Upper lobe of left lung (tissue), 6 donors: ENCODE data around the gene NAV2. TPM values are rescaled to one million over a fixed set of nuclear protein-coding genes. Genes with fewer than 3 reads are reported as not detected.
A peak's percentile ranks its signal among the peaks of the same experiment; 100 is the strongest.

Source experiments
- ATAC-seq, 2 donors: fragments of 200-7000 bp; cut with Tn5 transposase; one replicate each; pipeline ENCODE4 v1.9.1; 2022; ENCODE audit warnings: mild to moderate bottlenecking in 2 of 2, moderate library complexity in 2 of 2; ENCODE audit not compliant: low FRiP score in 2 of 2
- DNase-seq, 2 donors: peaks; one replicate each; pipeline ENCODE4 v3.0.0-alpha.2; 2019 to 2020
- H3K27ac ChIP-seq, 4 donors: fragments of 200-600 bp; sonication (generic); one replicate each; pipeline ENCODE4 v1.5.1; 2016 to 2019
- H3K27me3 ChIP-seq, 4 donors: fragments of 200-600 bp; sonication (generic); one replicate each; pipeline ENCODE4 v1.5.1; 2017 to 2019
- H3K36me3 ChIP-seq, 4 donors: fragments of 200-600 bp; sonication (generic); one replicate each; pipeline ENCODE4 v1.5.1; 2016 to 2019
- H3K4me1 ChIP-seq, 4 donors: fragments of 200-600 bp; sonication (generic); one replicate each; pipeline ENCODE4 v1.5.1; 2018 to 2019
- H3K4me3 ChIP-seq, 4 donors: fragments of 200-600 bp; sonication (generic); one replicate each; pipeline ENCODE4 v1.5.1; 2017 to 2019; ENCODE audit warnings: mild to moderate bottlenecking in 2 of 4, moderate library complexity in 1 of 4
- H3K9me3 ChIP-seq, 4 donors: fragments of 200-600 bp; sonication (generic); one replicate each; pipeline ENCODE4 v1.5.1; 2018 to 2019
- CTCF ChIP-seq, 6 experiments: fragments of 450-650 bp in 4 of 6; fragments of 200-600 bp in 2 of 6; sonication (generic) in 2 of 6; IDR thresholded peaks; one replicate each; pipeline ENCODE4 v1.5.1; 2016 to 2019; ENCODE audit warnings: antibody characterized with exemption in 6 of 6
- EP300 ChIP-seq, 4 donors: sonication (generic); formaldehyde crosslinking; IDR thresholded peaks; one replicate each; pipeline ENCODE4 v1.5.1; 2017; ENCODE audit warnings: antibody characterized with exemption in 4 of 4, control low read depth in 2 of 4
- POLR2A ChIP-seq, 4 donors: fragments of 450-650 bp; IDR thresholded peaks; one replicate each; pipeline ENCODE4 v1.5.1; 2016 to 2017; ENCODE audit warnings: antibody characterized with exemption in 4 of 4, mild to moderate bottlenecking in 2 of 4
- POLR2AphosphoS5 ChIP-seq, 2 donors: sonication (generic); formaldehyde crosslinking; IDR thresholded peaks; one replicate each; pipeline ENCODE4 v1.5.1; 2017; ENCODE audit warnings: antibody characterized with exemption in 2 of 2
- WGBS, 2 donors: methylation state at CpG; one replicate each; pipeline ENCODE4 v1.1.5; 2017 to 2018; 5-methylcytosine and 5-hydroxymethylcytosine counted together
- total RNA-seq, 6 donors: library from RNA; depleted of rRNA in 4 of 6; stranded (reverse); fragments of >200 nt in 4 of 6; gene quantifications; one replicate each; pipeline versions ENCODE4 v1.1.0 to v1.2.1, GENCODE V29; 2016 to 2021
- donor health status: DM: no; HTN: no; CAD: no; lungs with moderate emphysema.
- donor health status: DM: no; HTN: yes; CAD: no; lungs with severe emphysema.

Gene NAV2
- total RNA-seq, 6 donors from 2014 or later: 40.5 to 61.4 (median 52.3) TPM

DNA sequence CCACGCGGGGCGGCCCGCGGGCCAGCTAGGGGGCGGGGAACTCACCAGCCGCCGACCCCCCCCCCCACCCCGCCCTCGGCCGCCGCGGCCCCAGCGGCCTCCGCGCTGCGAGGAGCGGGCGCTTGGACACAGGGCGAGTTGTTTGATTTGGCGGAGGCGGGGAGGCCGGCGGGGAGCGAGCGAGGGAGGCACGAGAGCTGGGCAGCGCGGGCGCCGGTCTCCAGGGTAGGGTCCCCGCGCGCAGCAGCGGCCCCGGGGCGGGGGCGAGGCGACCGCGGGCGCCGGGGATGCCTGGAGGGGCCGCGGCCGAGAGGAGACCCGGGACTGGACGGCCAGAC lies 64.4 kb downstream of the NAV2 start:
- WGBS, 2 donors: 0% methylated on average over 19 to 23 of the region's 48 CpGs
- DNase-seq (peak; percentile 48 to 87), ATAC-seq (peak in 1 of 2 donors; percentile 43)
- no peak for TF ChIP-seq CTCF (IDR thresholded peaks at IDR 0.05)
- TF ChIP-seq EP300 (IDR thresholded peaks at IDR 0.05): no peak
- TF ChIP-seq POLR2AphosphoS5 (IDR thresholded peaks at IDR 0.05): no peak
- TF ChIP-seq POLR2A (IDR thresholded peaks at IDR 0.05): peak in 1 of 4 donors; percentile 49
- Histone ChIP-seq H3K4me1 (peaks cover 0 to 25% (median 11%) of the 10 kb centered on the region in 4 donors), H3K36me3 (no peaks in the 10 kb centered on the region), H3K27me3 (peaks cover 0 to 9% (median 0%) of the 10 kb centered on the region in 4 donors), H3K4me3 (peak overlapping the region in 3 of 4 donors; percentile 50 to 58 (median 56)), H3K9me3 (no peaks in the 10 kb centered on the region), H3K27ac (peak overlapping the region; percentile 69 to 84 (median 82))

DNA sequence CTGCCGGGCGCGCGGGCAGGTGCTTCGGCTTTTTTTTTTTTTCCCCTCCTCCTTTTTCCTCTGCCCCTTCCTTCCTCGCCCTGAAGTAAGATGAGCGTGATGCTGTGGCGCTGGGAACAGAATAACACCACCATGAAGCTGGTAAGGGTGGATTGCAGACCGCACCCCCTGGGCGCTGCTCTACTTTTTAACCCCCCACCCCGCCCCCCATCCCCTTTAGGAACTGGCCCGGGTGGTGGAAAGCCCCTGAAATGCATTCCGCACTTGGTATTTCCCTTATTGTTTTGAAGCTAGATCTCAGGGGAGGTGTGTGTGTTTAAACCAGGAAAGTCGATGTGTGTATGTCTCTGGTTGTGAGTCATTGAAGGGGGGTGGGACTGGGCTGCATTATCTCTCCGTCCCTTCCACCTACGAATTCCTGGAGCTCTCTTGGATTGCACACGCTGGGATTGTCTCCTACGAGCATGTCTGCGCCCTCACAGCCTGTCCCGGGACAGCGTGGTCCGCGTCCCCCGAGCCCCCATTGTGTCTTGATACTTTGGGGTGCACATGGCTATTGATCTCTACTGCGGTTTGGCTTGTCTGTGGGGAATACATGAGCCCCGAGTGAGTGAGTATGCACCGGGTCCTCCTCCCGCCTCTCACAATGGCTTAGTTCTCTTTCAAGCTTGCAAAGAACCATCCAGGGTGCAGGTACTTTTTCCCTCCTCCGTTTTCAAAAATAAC lies 64.9 kb downstream of the NAV2 start:
- H3K27ac ChIP-seq: peak overlapping the region; percentile 69 to 84 (median 82)
- ATAC-seq: peak in 1 of 2 donors; percentile 61
- WGBS, 2 donors: 9 to 11% methylated on average over 25 to 29 of the region's 29 CpGs

DNA sequence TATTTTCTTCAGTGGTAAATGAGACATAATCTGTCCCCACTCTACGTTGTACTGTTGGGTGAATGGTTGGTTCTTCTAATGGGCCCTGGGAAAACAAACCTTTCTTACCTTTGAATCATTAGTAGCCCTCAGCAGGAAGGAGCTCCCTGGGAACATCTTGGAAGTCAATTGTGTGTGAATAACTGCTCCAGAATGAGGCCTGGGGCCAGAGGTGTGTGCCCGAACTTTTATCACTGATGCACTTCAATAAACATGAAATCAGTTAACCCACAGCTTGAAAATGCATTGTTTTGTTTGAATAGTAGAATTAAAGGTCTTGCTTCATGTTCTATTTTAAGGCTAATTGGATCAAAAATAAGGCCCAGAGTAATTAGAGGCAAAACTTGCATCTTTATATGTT lies 67.1 kb downstream of the NAV2 start:
- Histone ChIP-seq H3K9me3 (no peaks in the 10 kb centered on the region), H3K36me3 (no peaks in the 10 kb centered on the region), H3K4me3 (no peak overlapping the region), H3K4me1 (peaks cover 0 to 25% (median 11%) of the 10 kb centered on the region in 4 donors), H3K27me3 (peaks cover 0 to 9% (median 0%) of the 10 kb centered on the region in 4 donors), H3K27ac (peak overlapping the region in 2 of 4 donors; percentile 19 to 31)
- WGBS, 2 donors: 76 to 79% methylated on average over 2 of the region's 2 CpGs
- ATAC-seq (no peak), DNase-seq (no peak)
- TF ChIP-seq POLR2A (IDR thresholded peaks at IDR 0.05) (no peak), POLR2AphosphoS5 (IDR thresholded peaks at IDR 0.05) (no peak), CTCF (IDR thresholded peaks at IDR 0.05) (no peak), EP300 (IDR thresholded peaks at IDR 0.05) (no peak)

More for the DNA sequence above, 64.9 kb downstream of the NAV2 start:
- Histone ChIP-seq H3K36me3 (no peaks in the 10 kb centered on the region), H3K4me1 (peaks cover 0 to 25% (median 11%) of the 10 kb centered on the region in 4 donors), H3K4me3 (peak overlapping the region; percentile 1 to 58 (median 53)), H3K9me3 (no peaks in the 10 kb centered on the region), H3K27me3 (peaks cover 0 to 9% (median 0%) of the 10 kb centered on the region in 4 donors)
- TF ChIP-seq CTCF (IDR thresholded peaks at IDR 0.05): no peak
- TF ChIP-seq POLR2A (IDR thresholded peaks at IDR 0.05): no peak
- TF ChIP-seq EP300 (IDR thresholded peaks at IDR 0.05): no peak
- TF ChIP-seq POLR2AphosphoS5 (IDR thresholded peaks at IDR 0.05): no peak
- peak in 1 of 2 donors; percentile 43 for DNase-seq

DNA sequence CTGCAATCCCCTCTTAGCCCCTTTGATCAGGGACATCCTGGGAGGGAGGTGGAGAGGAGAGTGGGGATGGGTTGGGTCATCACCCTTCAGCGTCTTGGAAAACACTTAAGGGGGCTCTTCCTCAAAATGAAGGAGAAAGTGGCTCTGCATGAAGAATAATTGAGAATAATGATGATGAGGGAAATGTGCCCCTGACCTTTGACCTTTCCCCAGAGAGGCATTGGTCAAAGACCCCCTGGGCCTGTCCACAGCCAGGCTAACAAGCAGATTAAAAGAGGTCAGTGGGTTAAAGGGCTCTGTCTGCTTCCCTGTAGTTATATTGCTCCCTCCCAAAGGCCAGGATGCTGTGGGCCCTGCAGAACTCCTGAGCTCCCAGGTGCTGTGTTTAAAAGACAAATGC lies 68.7 kb downstream of the NAV2 start:
- TF ChIP-seq POLR2AphosphoS5 (IDR thresholded peaks at IDR 0.05): no peak
- no peak for TF ChIP-seq CTCF (IDR thresholded peaks at IDR 0.05)
- no peak for TF ChIP-seq POLR2A (IDR thresholded peaks at IDR 0.05)
- no peak for TF ChIP-seq EP300 (IDR thresholded peaks at IDR 0.05)
- Histone ChIP-seq H3K27me3 (peaks cover 0 to 9% (median 0%) of the 10 kb centered on the region in 4 donors), H3K27ac (no peak overlapping the region), H3K4me1 (peaks cover 0 to 22% (median 9%) of the 10 kb centered on the region in 4 donors), H3K36me3 (no peaks in the 10 kb centered on the region), H3K9me3 (no peaks in the 10 kb centered on the region), H3K4me3 (no peak overlapping the region)
- no peak for ATAC-seq
- DNase-seq: no peak
- WGBS, 2 donors: 85 to 100% methylated on average over 1 of the region's 1 CpG
